Skin of body (tissue), 2 donors: ENCODE data around the gene MAP3K9. TPM values are rescaled to one million over a fixed set of nuclear protein-coding genes. Genes with fewer than 3 reads are reported as not detected.

Experiments used
- DNase-seq: peaks from one replicate; lab custom pipeline; 2025; lab: John Stamatoyannopoulos, UW
- total RNA-seq: library from RNA; depleted of rRNA; stranded (reverse); fragments of >200 nt; gene quantifications from one replicate; pipeline ENCODE4 v1.2.3, GENCODE V29; 2014

Gene MAP3K9
- total RNA-seq, 1 donor from 2014 or later = 6.9 TPM

DNA sequence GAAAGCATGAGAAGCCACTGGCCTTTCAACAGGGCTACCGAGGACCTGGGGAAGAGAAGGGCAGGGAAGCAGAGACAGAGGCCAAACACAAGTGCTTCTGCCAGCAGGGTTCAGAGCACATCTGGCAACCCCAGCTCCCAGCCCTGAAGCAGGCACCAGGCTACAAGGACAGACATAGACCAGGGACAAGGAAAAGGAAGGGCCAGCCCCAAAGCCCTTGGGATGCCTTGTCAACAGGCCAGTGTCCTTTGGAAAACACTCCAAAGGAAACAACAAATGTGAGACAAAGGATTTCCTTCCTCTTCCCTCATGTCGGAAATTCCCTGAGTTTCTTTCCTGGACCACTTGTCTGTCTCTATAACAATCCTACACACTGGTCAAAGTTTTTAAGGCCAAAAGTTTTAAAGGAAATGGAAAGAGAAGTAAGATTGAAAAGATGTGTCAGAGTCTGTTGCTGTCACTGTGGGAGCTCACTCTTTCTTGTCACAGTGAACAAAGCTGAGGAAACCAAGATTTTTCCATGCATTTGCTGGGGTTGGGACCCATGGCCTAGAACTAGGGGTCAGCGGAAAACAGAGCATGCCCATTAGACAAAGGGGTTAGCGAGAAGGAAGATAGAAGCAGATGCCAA is 108.2 kb downstream of the MAP3K9 start:
- no peak for DNase-seq

GRCh38 chr14:70699646-70700045 is 109.7 kb downstream of the MAP3K9 start:
- DNase-seq = no peak

DNA sequence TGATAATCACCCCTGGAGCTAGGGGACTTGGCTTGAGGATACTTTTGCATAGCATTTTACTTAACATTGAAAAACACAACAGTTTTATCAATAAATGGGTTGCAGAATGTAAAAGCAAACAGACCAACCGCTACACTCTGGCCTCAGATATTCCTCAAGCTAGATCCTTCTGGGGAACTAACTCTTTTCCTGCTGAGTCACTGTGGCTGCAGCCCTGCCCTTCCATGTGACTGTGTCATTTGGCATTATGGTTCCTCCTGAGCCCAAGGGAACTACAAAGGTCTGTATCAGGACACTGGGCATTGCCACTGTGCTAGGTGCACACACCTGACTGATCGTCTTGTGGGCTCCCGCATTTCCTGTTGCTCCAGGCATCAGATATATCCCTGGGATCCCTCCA is 111.0 kb downstream of the MAP3K9 start:
- DNase-seq = no peak

- no peak for DNase-seq
Measured at GRCh38 chr14:70697701-70698100, 111.6 kb downstream of the MAP3K9 start.

DNA sequence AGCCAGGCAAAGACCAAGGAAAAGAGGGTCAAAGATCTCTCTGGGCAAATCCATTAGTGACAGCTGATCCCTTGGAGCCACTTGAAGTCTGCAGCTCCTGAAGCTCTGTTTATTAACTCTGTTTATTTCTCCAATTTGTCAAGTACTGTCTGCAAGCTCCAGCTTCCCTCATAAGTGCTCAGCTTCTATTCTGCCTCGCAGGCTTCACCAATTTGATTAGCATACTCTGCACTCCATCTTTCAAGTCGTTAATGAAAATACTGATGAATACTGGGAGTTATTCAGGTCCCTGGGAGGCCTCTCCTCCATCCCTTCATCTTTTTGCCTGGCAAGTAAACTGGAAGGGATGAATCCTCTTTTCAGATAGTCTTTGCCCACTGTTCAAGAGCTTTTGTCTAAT is 113.3 kb downstream of the MAP3K9 start:
- DNase-seq = no peak

DNA sequence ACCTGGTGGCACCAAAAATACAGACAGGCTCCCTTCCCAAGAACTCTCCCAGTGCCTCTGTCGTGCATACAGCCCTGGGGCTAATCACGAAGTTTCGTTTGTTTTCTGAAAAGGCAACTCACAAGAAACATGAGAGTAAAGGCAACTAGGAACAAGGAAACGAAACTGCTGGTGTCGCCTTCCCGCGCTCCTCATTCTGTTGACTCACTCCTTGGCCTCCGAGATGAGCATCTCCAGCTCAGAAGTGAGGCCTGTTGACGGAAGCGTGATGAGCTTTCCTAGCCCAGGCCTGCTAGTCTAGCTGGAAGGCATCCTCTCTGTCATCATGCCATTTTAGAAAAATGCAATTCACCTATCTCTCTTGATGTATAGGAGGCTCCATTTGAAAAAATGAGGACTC is 117.1 kb downstream of the MAP3K9 start:
- no peak for DNase-seq

DNA sequence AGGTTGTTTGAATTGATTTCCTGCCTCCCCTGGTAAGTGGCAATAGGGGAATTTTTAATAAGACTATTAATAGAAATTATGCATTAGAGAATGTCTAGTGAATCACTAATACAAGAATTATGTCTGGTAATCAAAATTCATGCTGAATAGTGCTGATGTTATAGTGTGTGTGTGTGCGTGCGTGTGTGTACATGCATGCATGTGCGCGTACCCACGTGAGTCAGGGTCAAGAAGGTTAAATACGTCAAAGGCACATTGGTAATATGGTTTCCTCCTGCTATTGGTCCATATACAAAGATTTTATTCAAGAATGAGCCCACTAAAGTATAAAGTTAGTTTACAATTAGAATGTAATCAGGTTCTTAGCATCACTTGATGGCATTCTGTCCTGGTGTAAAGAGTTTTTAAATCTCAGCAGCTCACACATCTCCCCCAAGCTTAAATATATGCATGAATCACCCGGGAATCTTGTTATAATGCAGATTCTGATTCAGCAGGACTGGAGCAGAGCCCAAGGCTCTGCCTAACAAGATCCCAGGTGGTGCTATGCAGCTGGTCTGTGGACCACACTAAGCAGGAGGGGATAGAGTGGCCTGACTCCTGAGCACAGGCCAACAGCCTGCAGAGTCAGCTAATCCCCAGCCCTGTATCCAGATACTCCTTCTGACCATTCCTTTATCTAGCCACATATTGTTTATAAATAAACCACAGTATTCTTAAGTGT is 123.7 kb downstream of the MAP3K9 start:
- DNase-seq = no peak

GRCh38 chr14:70683983-70684382 is 125.3 kb downstream of the MAP3K9 start:
- no peak for DNase-seq

- no peak for DNase-seq
Measured at GRCh38 chr14:70680748-70681147, 128.6 kb downstream of the MAP3K9 start.

GRCh38 chr14:70677341-70677740 is 132.0 kb downstream of the MAP3K9 start:
- DNase-seq = no peak

Other genes starting within 250 kb of the MAP3K9 start
- 53.4 TPM for gene MED6, start 208.9 kb downstream of the MAP3K9 start, total RNA-seq
- 2.3 TPM for gene TTC9, start 167.6 kb downstream of the MAP3K9 start, total RNA-seq
- gene PCNX1, start 97.9 kb upstream of the MAP3K9 start, total RNA-seq = 79.1 TPM